GM12878 (cell line): ENCODE measurements around the gene DENND2C. TPM values are rescaled to one million over a fixed set of nuclear protein-coding genes. Genes with fewer than 3 reads are reported as not detected.

ENCODE experiments used
- ATAC-seq: fragments of 200-7000 bp; cut with Tn5 transposase; 3 replicates; pipeline ENCODE4 v1.9.1; 2020; ENCODE audit warnings: mild to moderate bottlenecking, moderate library complexity
- BruUV-seq: library from RNA; stranded (reverse); fragments of 400-500 nt; replicated peaks from 2 replicates; lab custom pipeline; 2021; lab: Mats Ljungman, UMichigan
- CTCF ChIA-PET: fragments of 300-600 bp; sonication (Branson Sonifier 250); formaldehyde crosslinking; extraction: SDS; loops from one replicate; lab custom pipeline; 2021; ENCODE audit warnings: inconsistent platforms; lab: Yijun Ruan, JAX
- POLR2A ChIA-PET: fragments of 350-600 bp; formaldehyde crosslinking; extraction: SDS; loops from one replicate; lab custom pipeline; 2021; ENCODE audit warnings: inconsistent platforms; lab: Charles Lee
- RAD21 ChIA-PET: fragments of 300-600 bp; sonication (Branson Sonifier 250); formaldehyde crosslinking; loops from one replicate; lab custom pipeline; 2023; ENCODE audit warnings: antibody characterized with exemption; ENCODE audit not compliant: unreplicated experiment; lab: Charles Lee
- SMC1A ChIA-PET: fragments of 300-600 bp; sonication (Branson Sonifier 250); formaldehyde crosslinking; loops from one replicate; lab custom pipeline; 2023; ENCODE audit not compliant: unreplicated experiment, uncharacterized antibody; lab: Charles Lee
- DNase-seq: peaks from one replicate; pipeline ENCODE4 v3.0.0-alpha.2; 2011; ENCODE audit warnings: low read depth, low spot score
- FAIRE-seq: peaks from 3 replicates; lab custom pipeline; 2011; peaks lifted over from hg19 to GRCh38; lab: Jason Lieb, UNC
- H2AFZ ChIP-seq: 2 replicates; pipeline ENCODE4 v1.6.0; 2011; ENCODE audit warnings: low read depth, low read length, control low read depth; ENCODE audit not compliant: control insufficient read depth
- H3K27ac ChIP-seq: 2 replicates; pipeline ENCODE4 v1.5.1; 2011; ENCODE audit warnings: control low read depth; ENCODE audit not compliant: control insufficient read depth, insufficient read depth
- H3K27me3 ChIP-seq, 2 experiments: replicated peaks in 1 of 2; 2 replicates each; pipeline versions ENCODE4 v1.6.0 to v1.6.1; 2011; ENCODE audit warnings: low read length in 1 of 2; ENCODE audit not compliant: control insufficient read depth in 2 of 2, insufficient read depth in 2 of 2
- H3K36me3 ChIP-seq, 2 experiments: 2 replicates each; pipeline ENCODE4 v1.5.1; 2011; ENCODE audit warnings: low read length in 1 of 2; ENCODE audit not compliant: control insufficient read depth in 2 of 2, insufficient read depth in 2 of 2
- H3K4me1 ChIP-seq: 2 replicates; pipeline ENCODE4 v1.6.1; 2011; ENCODE audit warnings: mild to moderate bottlenecking, low read length, moderate library complexity, mixed read lengths; ENCODE audit not compliant: control insufficient read depth, insufficient read depth
- H3K4me2 ChIP-seq: 2 replicates; pipeline ENCODE4 v1.6.0; 2011; ENCODE audit warnings: control low read depth; ENCODE audit not compliant: control insufficient read depth, insufficient read depth
- H3K4me3 ChIP-seq: fragments of 200-600 bp; sonication (generic); 2 replicates; pipeline ENCODE4 v1.5.1; 2016
- H3K79me2 ChIP-seq: 2 replicates; pipeline ENCODE4 v1.6.0; 2011; ENCODE audit warnings: low read length; ENCODE audit not compliant: control insufficient read depth, insufficient read depth
- H3K9ac ChIP-seq: 2 replicates; pipeline ENCODE4 v1.8.0; 2011; ENCODE audit warnings: low read length, control low read depth, mixed read lengths; ENCODE audit not compliant: control insufficient read depth, insufficient read depth
- H3K9me3 ChIP-seq: replicated peaks from 3 replicates; pipeline ENCODE4 v1.5.1; 2011; ENCODE audit warnings: mild to moderate bottlenecking, low read length; ENCODE audit not compliant: control insufficient read depth, insufficient read depth
- H4K20me1 ChIP-seq: 2 replicates; pipeline ENCODE4 v1.6.0; 2011; ENCODE audit not compliant: control insufficient read depth, insufficient read depth
- BRCA1 ChIP-seq: IDR thresholded peaks from 2 replicates; pipeline ENCODE4 v1.6.1; 2011; ENCODE audit warnings: low read depth, low read length, improper control_type of control experiment
- CHD4 ChIP-seq: fragments of 200-600 bp; sonication (generic); IDR thresholded peaks from 2 replicates; pipeline ENCODE4 v1.6.1; 2016; ENCODE audit warnings: mild to moderate bottlenecking
- E2F4 ChIP-seq: IDR thresholded peaks from 2 replicates; pipeline ENCODE4 v1.6.1; 2012; ENCODE audit warnings: low read depth, low read length, improper control_type of control experiment
- GATAD2B ChIP-seq: fragments of 450-650 bp; conservative IDR thresholded peaks from 2 replicates; pipeline ENCODE4 v1.6.1; 2017; ENCODE audit warnings: low read depth, mild to moderate bottlenecking, moderate library complexity
- MEF2B ChIP-seq: fragments of 450-650 bp; IDR thresholded peaks from 2 replicates; pipeline ENCODE4 v1.6.1; 2018; ENCODE audit warnings: mild to moderate bottlenecking, moderate library complexity; ENCODE audit not compliant: partially characterized antibody, poor library complexity, severe bottlenecking
- SMAD1 ChIP-seq: fragments of 450-650 bp; IDR thresholded peaks from 2 replicates; pipeline ENCODE4 v1.6.1; 2018; ENCODE audit warnings: mild to moderate bottlenecking, low read depth; ENCODE audit not compliant: partially characterized antibody
- SP1 ChIP-seq: IDR thresholded peaks from one replicate; pipeline ENCODE4 v1.6.1; 2011; ENCODE audit warnings: low read depth, low read length
- SRF ChIP-seq, 2 experiments: IDR thresholded peaks; 2 replicates each; pipeline ENCODE4 v1.6.1; 2011; ENCODE audit warnings: low read depth in 2 of 2, low read length in 2 of 2, mild to moderate bottlenecking in 1 of 2, moderate library complexity in 1 of 2
- WGBS: methylation state at CpG from one replicate; pipeline ENCODE4 v1.1.6; 2016; ENCODE audit warnings: low lambda C conversion rate; ENCODE audit not compliant: insufficient replicate concordance, insufficient coverage; ENCODE audit errors: missing lambda C conversion rate; 5-methylcytosine and 5-hydroxymethylcytosine counted together
- in situ Hi-C: fragments of 300-500 bp; cut with MboI; formaldehyde crosslinking; loops from 9 replicates; pipeline ENCODE4 v1.14.3; 2018; ENCODE audit warnings: mixed read lengths
- intact Hi-C: fragments of 100-400 bp; cut with micrococcal nuclease; formaldehyde crosslinking; loops from one replicate; pipeline ENCODE4 v1.14.2; 2022; ENCODE audit not compliant: unreplicated experiment
- polyA plus RNA-seq, 11 experiments: library from polyadenylated mRNA; depleted of rRNA in 4 of 11; unstranded in 6 of 11; stranded (reverse) in 5 of 11; fragments of >200 nt; fragmentation: Nextera tagmentation in 4 of 11; fragmentation: Illumina TruSeq in 1 of 11; extraction: Ambion mirVana in 4 of 11; extraction: Trizol in 1 of 11; gene quantifications; 1 replicate in 1 of 11; 2 replicates in 10 of 11; pipeline versions ENCODE4 v1.2.1 to v1.2.3, GENCODE V29; 2011 to 2016; ENCODE audit warnings: inconsistent platforms in 2 of 11, missing spikeins in 2 of 11, low read depth in 1 of 11
- total RNA-seq, 4 experiments: library from RNA; depleted of rRNA in 3 of 4; stranded (reverse); fragments of >200 nt in 3 of 4; fragmentation: Illumina TruSeq in 1 of 4; extraction: Trizol in 1 of 4; gene quantifications; 2 replicates each; pipeline versions ENCODE4 v1.2.1 to v1.2.3, GENCODE V29; 2013 to 2021

The DENND2C gene
- total and polyA plus RNA-seq, 10 of the 15 experiments (the other 5 are each of a cell fraction or from before 2014, with no cell fraction given), result 0.01 to 0.10 (median 0.06) TPM; not detected in 3

- CTCF ChIA-PET, result interaction anchor here (0.7 to 1.8 kb wide), 5 partner anchors 11 to 1712 kb away, joined by 3 to 4 read pairs (median 4); partner anchors contain the start of gene DENND2C
Measured at GRCh38 chr1:114694540-114695310, 24.9 kb upstream of the DENND2C start.

More at GRCh38 chr1:114694540-114695310, 24.9 kb upstream of the DENND2C start:
- Histone ChIP-seq H3K9ac (no peak overlapping the region), H3K27ac (no peak overlapping the region), H3K4me1 (no peaks in the 10 kb centered on the region)
- in situ Hi-C loops, result no loop called here
- TF ChIP-seq GATAD2B (no peak), SP1 (no peak), E2F4 (no peak), SMAD1 (no peak), MEF2B (no peak), CHD4 (no peak), SRF (IDR thresholded peaks at IDR 0.05; ENCODE audit: low read depth in 2 of 2, low read length in 2 of 2) (no peak), BRCA1 (no peak)
- TF ChIP-seq, all 136 proteins: peak for 0
- ChIA-PET RAD21 (no interaction called here), SMC1A (interaction anchor here (0.7 to 1.0 kb wide), 2 partner anchors 16 to 20 kb away, joined by 4 read pairs; no protein-coding TSS in a partner anchor), POLR2A (no interaction called here)
- no peak for ATAC-seq
- BruUV-seq, result no TSS peak
- Histone ChIP-seq H4K20me1 (no peaks in the 10 kb centered on the region), H3K4me2 (no peak overlapping the region), H3K27me3 (no peaks in the 10 kb centered on the region), H3K4me3 (no peak overlapping the region), H2AFZ (no peak overlapping the region), H3K9me3 (no peaks in the 10 kb centered on the region), H3K36me3 (no peaks in the 10 kb centered on the region), H3K79me2 (no peaks in the 10 kb centered on the region)
- DNase-seq, result no peak
- 45% methylated on average over 9 of the region's 9 CpGs for WGBS
- FAIRE-seq, result no peak
- intact Hi-C loops, result no loop called here
